Neural cell (in vitro differentiated cells): ENCODE data around the gene AICDA. TPM values are rescaled to one million over a fixed set of nuclear protein-coding genes. Genes with fewer than 3 reads are reported as not detected.

ENCODE experiments used
- H2AFZ ChIP-seq: fragments of 200-600, 300-800 bp; sonication (generic), shearing (Covaris generic); 2 replicates; pipeline ENCODE4 v1.6.0; 2014; ENCODE audit warnings: low read depth, mild to moderate bottlenecking, antibody characterized with exemption, low read length, moderate library complexity
- H3F3A ChIP-seq: fragments of 200-600 bp; shearing (Covaris generic); 2 replicates; pipeline ENCODE4 v1.6.1; 2016; ENCODE audit warnings: mild to moderate bottlenecking, moderate library complexity, mixed read lengths, antibody characterized with exemption, low read length; ENCODE audit not compliant: insufficient read depth, poor library complexity, severe bottlenecking
- H3K27ac ChIP-seq: fragments of 200-600, 300-800 bp; sonication (generic), shearing (Covaris generic); 2 replicates; pipeline ENCODE4 v1.5.1; 2014; ENCODE audit warnings: mild to moderate bottlenecking, low read length, moderate library complexity
- H3K27me3 ChIP-seq: fragments of 300-800, 200-600 bp; sonication (generic), shearing (Covaris generic); 2 replicates; pipeline ENCODE4 v1.6.0; 2014; ENCODE audit warnings: mild to moderate bottlenecking, low read depth, low read length, moderate library complexity; ENCODE audit not compliant: insufficient read depth
- H3K36me3 ChIP-seq: fragments of 300-800, 200-600 bp; sonication (generic), shearing (Covaris generic); 2 replicates; pipeline ENCODE4 v1.5.1; 2014; ENCODE audit warnings: mild to moderate bottlenecking, antibody characterized with exemption, low read length, moderate library complexity; ENCODE audit not compliant: insufficient read depth
- H3K4me2 ChIP-seq: fragments of 300-800, 200-600 bp; sonication (generic), shearing (Covaris generic); 2 replicates; pipeline ENCODE4 v1.6.0; 2014; ENCODE audit warnings: mild to moderate bottlenecking, low read length
- H3K4me3 ChIP-seq: fragments of 300-800, 200-600 bp; sonication (generic), shearing (Covaris generic); 2 replicates; pipeline ENCODE4 v1.5.1; 2014; ENCODE audit warnings: mild to moderate bottlenecking, low read length, moderate library complexity
- H3K79me2 ChIP-seq: fragments of 200-600 bp; shearing (Covaris generic); replicated peaks from 2 replicates; pipeline ENCODE4 v1.6.0; 2014; ENCODE audit warnings: mild to moderate bottlenecking, low read length, moderate library complexity; ENCODE audit not compliant: insufficient read depth
- H3K9ac ChIP-seq: fragments of 300-800, 200-600 bp; sonication (generic), shearing (Covaris generic); 2 replicates; pipeline ENCODE4 v1.6.1; 2016; ENCODE audit warnings: mild to moderate bottlenecking, low read length, mixed read lengths
- H3K9me2 ChIP-seq: fragments of 200-600 bp; shearing (Covaris generic); 2 replicates; pipeline ENCODE4 v1.6.1; 2016; ENCODE audit warnings: mild to moderate bottlenecking, low read length, mixed read lengths; ENCODE audit not compliant: insufficient read depth
- H3K9me3 ChIP-seq: fragments of 200-600, 300-800 bp; sonication (generic), shearing (Covaris generic); 2 replicates; pipeline ENCODE4 v1.6.1; 2016; ENCODE audit warnings: mild to moderate bottlenecking, mixed run types, low read length, moderate library complexity, mixed read lengths
- H4K20me1 ChIP-seq: fragments of 200-600 bp; shearing (Covaris generic); 2 replicates; pipeline ENCODE4 v1.6.1; 2016; ENCODE audit warnings: mild to moderate bottlenecking, mixed run types; ENCODE audit not compliant: insufficient read depth
- EP300 ChIP-seq: fragments of 450-650 bp; conservative IDR thresholded peaks from 2 replicates; pipeline ENCODE4 v1.6.1; 2014; ENCODE audit warnings: antibody characterized with exemption, mild to moderate bottlenecking, moderate library complexity; ENCODE audit not compliant: poor library complexity, severe bottlenecking
- EZH2 ChIP-seq: fragments of 200-600, 300-800 bp; shearing (Covaris generic), sonication (generic); IDR thresholded peaks from 2 replicates; pipeline ENCODE4 v1.6.1; 2014; ENCODE audit warnings: antibody characterized with exemption, low read length, borderline replicate concordance, mild to moderate bottlenecking; ENCODE audit not compliant: insufficient read depth, poor library complexity, severe bottlenecking
- MXI1 ChIP-seq: fragments of 450-650 bp; conservative IDR thresholded peaks from 2 replicates; pipeline ENCODE4 v1.6.1; 2014; ENCODE audit warnings: antibody characterized with exemption, mild to moderate bottlenecking; ENCODE audit not compliant: poor library complexity, severe bottlenecking
- POLR2AphosphoS5 ChIP-seq: IDR thresholded peaks from 2 replicates; pipeline ENCODE4 v1.6.1; 2012
- RAD21 ChIP-seq: fragments of 450-650 bp; conservative IDR thresholded peaks from 2 replicates; pipeline ENCODE4 v1.6.1; 2014; ENCODE audit warnings: antibody characterized with exemption, mild to moderate bottlenecking, moderate library complexity
- SMC3 ChIP-seq: fragments of 450-650 bp; conservative IDR thresholded peaks from 2 replicates; pipeline ENCODE4 v1.6.1; 2014; ENCODE audit warnings: antibody characterized with exemption, mild to moderate bottlenecking, moderate library complexity; ENCODE audit not compliant: poor library complexity
- TAF1 ChIP-seq: IDR thresholded peaks from 2 replicates; pipeline ENCODE4 v1.6.1; 2012; ENCODE audit warnings: low read depth
- polyA plus RNA-seq: library from polyadenylated mRNA; depleted of rRNA; stranded (reverse); fragments of >200 nt; gene quantifications from 2 replicates; pipeline ENCODE4 v1.2.3, GENCODE V29; 2014
- TF ChIP-seq, protein P1 (sequence below): IDR thresholded peaks from 2 replicates; pipeline ENCODE4 v1.6.1; 2012; ENCODE audit warnings: borderline replicate concordance
- TF ChIP-seq, protein P2 (sequence below): fragments of 450-650 bp; IDR thresholded peaks from 2 replicates; pipeline ENCODE4 v1.5.1; 2014; ENCODE audit warnings: antibody characterized with exemption, mild to moderate bottlenecking, moderate library complexity; ENCODE audit not compliant: poor library complexity, severe bottlenecking

AICDA gene
- polyA plus RNA-seq, 1 donor from 2014 or later = not detected

DNA sequence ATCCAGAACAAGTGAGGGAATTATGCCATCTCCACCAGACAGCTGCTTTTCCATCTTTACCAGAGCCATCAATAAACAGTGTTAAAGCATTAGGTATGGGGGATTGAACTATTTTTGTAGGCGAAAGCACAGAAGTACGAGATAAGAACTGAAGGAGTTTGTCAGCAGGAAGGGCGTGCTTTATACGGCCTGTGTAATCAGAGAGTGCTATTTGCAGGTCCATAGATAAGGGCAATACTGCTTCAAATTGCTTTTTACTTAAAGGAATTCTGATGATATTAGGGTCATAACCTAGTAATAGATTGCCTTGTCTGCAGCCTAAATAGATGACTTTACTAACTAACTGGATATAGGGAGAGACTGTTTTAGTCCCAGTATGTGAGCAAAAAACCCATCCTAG is 51.6 kb downstream of the AICDA start:
- H3F3A ChIP-seq = no peaks in the 10 kb centered on the region
- H3K9me3 ChIP-seq = no peaks in the 10 kb centered on the region
- TF ChIP-seq POLR2AphosphoS5 = no peak
- TF ChIP-seq RAD21 = no peak
- no peak for TF ChIP-seq SMC3
- no peak for TF ChIP-seq TAF1
- TF ChIP-seq MXI1 = no peak
- TF ChIP-seq, protein P1, sequence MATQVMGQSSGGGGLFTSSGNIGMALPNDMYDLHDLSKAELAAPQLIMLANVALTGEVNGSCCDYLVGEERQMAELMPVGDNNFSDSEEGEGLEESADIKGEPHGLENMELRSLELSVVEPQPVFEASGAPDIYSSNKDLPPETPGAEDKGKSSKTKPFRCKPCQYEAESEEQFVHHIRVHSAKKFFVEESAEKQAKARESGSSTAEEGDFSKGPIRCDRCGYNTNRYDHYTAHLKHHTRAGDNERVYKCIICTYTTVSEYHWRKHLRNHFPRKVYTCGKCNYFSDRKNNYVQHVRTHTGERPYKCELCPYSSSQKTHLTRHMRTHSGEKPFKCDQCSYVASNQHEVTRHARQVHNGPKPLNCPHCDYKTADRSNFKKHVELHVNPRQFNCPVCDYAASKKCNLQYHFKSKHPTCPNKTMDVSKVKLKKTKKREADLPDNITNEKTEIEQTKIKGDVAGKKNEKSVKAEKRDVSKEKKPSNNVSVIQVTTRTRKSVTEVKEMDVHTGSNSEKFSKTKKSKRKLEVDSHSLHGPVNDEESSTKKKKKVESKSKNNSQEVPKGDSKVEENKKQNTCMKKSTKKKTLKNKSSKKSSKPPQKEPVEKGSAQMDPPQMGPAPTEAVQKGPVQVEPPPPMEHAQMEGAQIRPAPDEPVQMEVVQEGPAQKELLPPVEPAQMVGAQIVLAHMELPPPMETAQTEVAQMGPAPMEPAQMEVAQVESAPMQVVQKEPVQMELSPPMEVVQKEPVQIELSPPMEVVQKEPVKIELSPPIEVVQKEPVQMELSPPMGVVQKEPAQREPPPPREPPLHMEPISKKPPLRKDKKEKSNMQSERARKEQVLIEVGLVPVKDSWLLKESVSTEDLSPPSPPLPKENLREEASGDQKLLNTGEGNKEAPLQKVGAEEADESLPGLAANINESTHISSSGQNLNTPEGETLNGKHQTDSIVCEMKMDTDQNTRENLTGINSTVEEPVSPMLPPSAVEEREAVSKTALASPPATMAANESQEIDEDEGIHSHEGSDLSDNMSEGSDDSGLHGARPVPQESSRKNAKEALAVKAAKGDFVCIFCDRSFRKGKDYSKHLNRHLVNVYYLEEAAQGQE = no peak
- TF ChIP-seq EZH2 = no peak
- TF ChIP-seq, protein P2, sequence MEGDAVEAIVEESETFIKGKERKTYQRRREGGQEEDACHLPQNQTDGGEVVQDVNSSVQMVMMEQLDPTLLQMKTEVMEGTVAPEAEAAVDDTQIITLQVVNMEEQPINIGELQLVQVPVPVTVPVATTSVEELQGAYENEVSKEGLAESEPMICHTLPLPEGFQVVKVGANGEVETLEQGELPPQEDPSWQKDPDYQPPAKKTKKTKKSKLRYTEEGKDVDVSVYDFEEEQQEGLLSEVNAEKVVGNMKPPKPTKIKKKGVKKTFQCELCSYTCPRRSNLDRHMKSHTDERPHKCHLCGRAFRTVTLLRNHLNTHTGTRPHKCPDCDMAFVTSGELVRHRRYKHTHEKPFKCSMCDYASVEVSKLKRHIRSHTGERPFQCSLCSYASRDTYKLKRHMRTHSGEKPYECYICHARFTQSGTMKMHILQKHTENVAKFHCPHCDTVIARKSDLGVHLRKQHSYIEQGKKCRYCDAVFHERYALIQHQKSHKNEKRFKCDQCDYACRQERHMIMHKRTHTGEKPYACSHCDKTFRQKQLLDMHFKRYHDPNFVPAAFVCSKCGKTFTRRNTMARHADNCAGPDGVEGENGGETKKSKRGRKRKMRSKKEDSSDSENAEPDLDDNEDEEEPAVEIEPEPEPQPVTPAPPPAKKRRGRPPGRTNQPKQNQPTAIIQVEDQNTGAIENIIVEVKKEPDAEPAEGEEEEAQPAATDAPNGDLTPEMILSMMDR = no peak
- TF ChIP-seq EP300 = no peak
- no peaks in the 10 kb centered on the region for H3K79me2 ChIP-seq
- H3K4me3 ChIP-seq = no peak overlapping the region
- H3K27ac ChIP-seq = no peak overlapping the region
- H3K9ac ChIP-seq = no peak overlapping the region
- H3K4me2 ChIP-seq = no peak overlapping the region
- no peaks in the 10 kb centered on the region for H3K36me3 ChIP-seq
- H3K9me2 ChIP-seq = no peaks in the 10 kb centered on the region
- H2AFZ ChIP-seq = no peak overlapping the region
- no peaks in the 10 kb centered on the region for H4K20me1 ChIP-seq
- no peaks in the 10 kb centered on the region for H3K27me3 ChIP-seq

DNA sequence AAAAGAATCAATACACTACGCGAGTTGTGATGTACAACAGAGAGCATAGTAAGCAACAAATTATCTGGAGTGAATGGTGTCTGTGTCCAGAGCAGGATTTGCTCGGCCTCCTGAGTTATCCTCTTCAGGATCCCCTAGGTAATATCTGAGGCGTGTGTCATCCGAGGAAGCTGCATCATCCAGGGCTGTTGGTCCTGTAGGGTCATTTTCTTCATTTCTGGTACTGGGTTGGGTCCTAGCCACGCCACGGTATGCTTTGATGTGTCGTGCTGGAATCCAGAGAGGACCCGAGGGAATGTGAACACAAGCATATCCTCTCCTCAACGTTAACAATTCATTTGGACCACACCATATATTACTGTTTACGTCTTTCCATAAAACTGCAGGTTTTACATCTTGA is 53.0 kb downstream of the AICDA start:
- Histone ChIP-seq H3K27me3 (no peaks in the 10 kb centered on the region), H4K20me1 (no peaks in the 10 kb centered on the region), H3K27ac (no peak overlapping the region), H3K4me2 (no peak overlapping the region), H3K9me2 (no peaks in the 10 kb centered on the region), H3K9ac (no peak overlapping the region), H3K4me3 (no peak overlapping the region), H3K9me3 (no peaks in the 10 kb centered on the region), H3K79me2 (no peaks in the 10 kb centered on the region), H3F3A (no peaks in the 10 kb centered on the region), H2AFZ (no peak overlapping the region), H3K36me3 (no peaks in the 10 kb centered on the region)
- TF ChIP-seq, protein P2 = no peak
- TF ChIP-seq, protein P1 = no peak
- TF ChIP-seq RAD21 (no peak), EZH2 (no peak)
